SK-N-SH treated with all-trans-retinoic acid at 6 μM for 48 hours (cell line): ENCODE measurements around the gene SYT7.
A peak's percentile ranks its signal among the peaks of the same experiment; 100 is the strongest.

Experiments
- ATAC-seq: fragments of 200-7000 bp; cut with Tn5 transposase; 3 replicates; pipeline ENCODE4 v1.9.1; 2020; ENCODE audit warnings: mild to moderate bottlenecking, moderate library complexity
- ARNTL ChIP-seq: fragments of 450-650 bp; formaldehyde crosslinking; IDR thresholded peaks from 2 replicates; pipeline ENCODE4 v1.5.0; 2020; ENCODE audit warnings: low read depth, mild to moderate bottlenecking, moderate library complexity, borderline replicate concordance
- BACH2 ChIP-seq: fragments of 250-450 bp; sonication (Bioruptor Pico); IDR thresholded peaks from 2 replicates; pipeline ENCODE4 v1.9.0; 2021; ENCODE audit warnings: mild to moderate bottlenecking, borderline replicate concordance
- CSDC2 ChIP-seq: fragments of 250-450 bp; sonication (Bioruptor Pico); IDR thresholded peaks from 2 replicates; pipeline ENCODE4 v1.5.0; 2020; ENCODE audit warnings: mild to moderate bottlenecking, moderate library complexity
- ESRRG ChIP-seq: fragments of 250-450 bp; sonication (Bioruptor Pico); IDR thresholded peaks from 2 replicates; pipeline ENCODE4 v1.6.1; 2021; ENCODE audit warnings: mild to moderate bottlenecking
- GLIS3 ChIP-seq: fragments of 250-450 bp; sonication (Bioruptor Pico); IDR thresholded peaks from 2 replicates; pipeline ENCODE4 v1.5.0; 2020; ENCODE audit warnings: mild to moderate bottlenecking, moderate library complexity
- ISL1 ChIP-seq: fragments of 250-450 bp; sonication (Bioruptor Pico); IDR thresholded peaks from 2 replicates; pipeline ENCODE4 v2.1.2; 2022; ENCODE audit warnings: mild to moderate bottlenecking, moderate library complexity
- PATZ1 ChIP-seq: fragments of 250-450 bp; sonication (Bioruptor Pico); IDR thresholded peaks from 2 replicates; pipeline ENCODE4 v1.8.0; 2020; ENCODE audit warnings: mild to moderate bottlenecking, moderate library complexity, borderline replicate concordance
- PPARA ChIP-seq: fragments of 250-450 bp; sonication (Bioruptor Pico); IDR thresholded peaks from 2 replicates; pipeline ENCODE4 v1.5.0; 2020; ENCODE audit warnings: mild to moderate bottlenecking, borderline replicate concordance
- RARB ChIP-seq: fragments of 250-450 bp; sonication (Bioruptor Pico); IDR thresholded peaks from 2 replicates; pipeline ENCODE4 v1.8.0; 2021; ENCODE audit warnings: mild to moderate bottlenecking, moderate library complexity
- SNAI2 ChIP-seq: fragments of 250-450 bp; sonication (Bioruptor Pico); IDR thresholded peaks from 2 replicates; pipeline ENCODE4 v1.5.0; 2020; ENCODE audit warnings: mild to moderate bottlenecking, moderate library complexity
- TCF4 ChIP-seq: fragments of 250-450 bp; sonication (Bioruptor Pico); IDR thresholded peaks from 2 replicates; pipeline ENCODE4 v1.8.0; 2021; ENCODE audit warnings: mild to moderate bottlenecking, moderate library complexity, borderline replicate concordance
- TOX ChIP-seq: fragments of 250-450 bp; sonication (Bioruptor Pico); IDR thresholded peaks from 2 replicates; pipeline ENCODE4 v1.8.0; 2021; ENCODE audit warnings: mild to moderate bottlenecking, moderate library complexity, borderline replicate concordance
- ZC3H10 ChIP-seq: fragments of 250-450 bp; sonication (Bioruptor Pico); IDR thresholded peaks from 2 replicates; pipeline ENCODE4 v1.5.1; 2021; ENCODE audit warnings: mild to moderate bottlenecking, moderate library complexity
- ZFP3 ChIP-seq: fragments of 250-450 bp; sonication (Bioruptor Pico); IDR thresholded peaks from 2 replicates; pipeline ENCODE4 v1.5.0; 2020; ENCODE audit warnings: mild to moderate bottlenecking, moderate library complexity
- ZNF565 ChIP-seq: fragments of 450-650 bp; formaldehyde crosslinking; conservative IDR thresholded peaks from 2 replicates; pipeline ENCODE4 v1.5.0; 2020; ENCODE audit warnings: low read depth, mild to moderate bottlenecking, moderate library complexity
- TF ChIP-seq, protein P1 (sequence below): fragments of 250-450 bp; sonication (Bioruptor Pico); IDR thresholded peaks from 2 replicates; pipeline ENCODE4 v1.8.0; 2021; ENCODE audit warnings: low read depth, mild to moderate bottlenecking, moderate library complexity, borderline replicate concordance
- TF ChIP-seq, protein P2 (sequence below): fragments of 250-450 bp; sonication (Bioruptor Pico); IDR thresholded peaks from 2 replicates; pipeline ENCODE4 v1.5.0; 2020; ENCODE audit warnings: mild to moderate bottlenecking, moderate library complexity

SYT7 gene

DNA sequence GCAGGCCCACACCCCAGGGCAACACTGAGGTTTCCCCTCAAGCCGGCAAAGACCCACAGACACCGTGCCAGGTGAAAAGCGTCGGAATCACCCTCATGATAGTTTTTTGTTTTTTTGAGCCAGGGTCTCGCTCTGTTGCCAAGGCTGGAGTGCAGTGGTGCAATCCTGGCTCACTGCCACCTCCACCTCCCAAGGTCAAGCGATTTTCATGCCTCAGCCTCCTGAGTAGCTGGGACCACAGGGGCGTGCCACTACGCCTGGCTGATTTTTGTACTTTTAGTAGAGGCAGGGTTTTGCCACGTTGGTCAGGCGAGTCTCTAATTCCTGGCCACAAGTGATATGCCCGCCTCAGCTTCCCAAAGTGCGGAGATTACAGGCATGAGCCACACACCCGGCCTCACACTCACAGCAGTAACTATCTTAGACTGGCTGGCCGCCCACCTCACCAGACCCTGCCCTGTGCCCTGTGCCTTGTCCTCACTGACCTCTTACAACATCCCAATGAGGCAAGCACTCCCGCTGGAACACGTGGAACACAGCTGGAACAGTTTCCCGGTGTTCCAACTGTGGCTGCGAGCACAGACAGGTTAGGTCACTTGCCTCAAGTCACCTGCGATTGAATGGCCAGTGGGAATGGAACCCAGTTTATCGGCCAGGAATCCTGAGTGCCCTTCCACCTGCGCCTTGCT lies 51.2 kb downstream of the SYT7 start:
- ATAC-seq, result no peak

GRCh38 chr11:61528114-61528513 lies 52.8 kb downstream of the SYT7 start:
- no peak for ATAC-seq
- TF ChIP-seq ZNF565 (CRISPR knock-in tag), result no peak
- no peak for TF ChIP-seq PPARA (CRISPR knock-in tag)
- no peak for TF ChIP-seq ZFP3
- TF ChIP-seq RARB (CRISPR knock-in tag), result no peak
- no peak for TF ChIP-seq TCF4 (CRISPR knock-in tag)
- no peak for TF ChIP-seq PATZ1 (CRISPR knock-in tag)
- TF ChIP-seq ISL1 (CRISPR knock-in tag), result no peak
- no peak for TF ChIP-seq BACH2
- no peak for TF ChIP-seq GLIS3 (CRISPR knock-in tag)
- no peak for TF ChIP-seq ESRRG
- TF ChIP-seq, all 23 proteins: peak for 0

More for the DNA sequence above, 51.2 kb downstream of the SYT7 start:
- TF ChIP-seq ARNTL (CRISPR knock-in tag), result no peak
- TF ChIP-seq CSDC2 (CRISPR knock-in tag), result no peak
- no peak for TF ChIP-seq ISL1 (CRISPR knock-in tag)
- no peak for TF ChIP-seq TOX
- TF ChIP-seq TCF4 (CRISPR knock-in tag), result no peak

DNA sequence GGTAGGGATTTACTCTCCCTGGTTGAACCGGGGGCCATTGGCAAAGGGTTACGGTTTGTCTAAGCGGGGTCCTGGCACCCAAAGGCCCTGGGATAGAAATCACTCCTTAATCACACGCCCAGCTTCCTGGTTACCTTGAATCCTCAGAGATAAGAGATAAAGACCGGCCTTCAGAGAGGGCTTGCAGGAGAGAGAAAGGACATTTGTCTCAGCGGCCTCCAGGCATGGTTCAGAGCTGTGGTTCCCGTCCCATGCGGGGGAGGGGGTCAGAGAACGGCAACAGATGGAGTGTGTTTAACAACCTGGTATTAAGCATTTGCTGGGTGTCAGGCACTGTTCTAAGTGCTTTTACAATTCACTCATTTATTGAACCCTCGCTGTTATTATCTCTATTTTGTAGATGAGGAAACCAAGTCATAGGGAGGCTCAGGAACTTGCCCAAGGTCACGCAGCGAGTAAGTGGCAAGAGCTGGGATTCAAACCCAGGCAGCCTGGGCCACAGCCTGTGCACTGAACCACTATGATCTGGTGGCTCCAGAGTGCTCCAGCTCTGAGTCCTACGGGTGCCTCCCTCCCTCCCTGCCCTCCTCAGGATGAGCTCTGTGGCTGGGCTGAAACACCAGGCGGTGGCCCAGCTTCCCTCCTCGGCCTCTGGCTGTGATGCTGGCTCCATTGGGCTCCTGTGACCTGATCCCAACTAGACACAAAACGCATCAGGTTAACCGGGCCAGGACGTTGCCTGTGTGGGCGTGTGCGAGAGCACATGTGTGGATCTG lies 53.7 kb downstream of the SYT7 start:
- TF ChIP-seq ARNTL (CRISPR knock-in tag), result no peak
- TF ChIP-seq PATZ1 (CRISPR knock-in tag), result no peak
- no peak for TF ChIP-seq BACH2
- no peak for TF ChIP-seq TOX
- TF ChIP-seq, protein P1, sequence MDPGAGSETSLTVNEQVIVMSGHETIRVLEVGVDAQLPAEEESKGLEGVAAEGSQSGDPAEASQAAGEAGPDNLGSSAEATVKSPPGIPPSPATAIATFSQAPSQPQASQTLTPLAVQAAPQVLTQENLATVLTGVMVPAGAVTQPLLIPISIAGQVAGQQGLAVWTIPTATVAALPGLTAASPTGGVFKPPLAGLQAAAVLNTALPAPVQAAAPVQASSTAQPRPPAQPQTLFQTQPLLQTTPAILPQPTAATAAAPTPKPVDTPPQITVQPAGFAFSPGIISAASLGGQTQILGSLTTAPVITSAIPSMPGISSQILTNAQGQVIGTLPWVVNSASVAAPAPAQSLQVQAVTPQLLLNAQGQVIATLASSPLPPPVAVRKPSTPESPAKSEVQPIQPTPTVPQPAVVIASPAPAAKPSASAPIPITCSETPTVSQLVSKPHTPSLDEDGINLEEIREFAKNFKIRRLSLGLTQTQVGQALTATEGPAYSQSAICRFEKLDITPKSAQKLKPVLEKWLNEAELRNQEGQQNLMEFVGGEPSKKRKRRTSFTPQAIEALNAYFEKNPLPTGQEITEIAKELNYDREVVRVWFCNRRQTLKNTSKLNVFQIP, result no peak
- TF ChIP-seq GLIS3 (CRISPR knock-in tag), result no peak
- TF ChIP-seq PPARA (CRISPR knock-in tag), result no peak
- no peak for TF ChIP-seq CSDC2 (CRISPR knock-in tag)
- TF ChIP-seq ZC3H10 (CRISPR knock-in tag), result no peak
- no peak for ATAC-seq

DNA sequence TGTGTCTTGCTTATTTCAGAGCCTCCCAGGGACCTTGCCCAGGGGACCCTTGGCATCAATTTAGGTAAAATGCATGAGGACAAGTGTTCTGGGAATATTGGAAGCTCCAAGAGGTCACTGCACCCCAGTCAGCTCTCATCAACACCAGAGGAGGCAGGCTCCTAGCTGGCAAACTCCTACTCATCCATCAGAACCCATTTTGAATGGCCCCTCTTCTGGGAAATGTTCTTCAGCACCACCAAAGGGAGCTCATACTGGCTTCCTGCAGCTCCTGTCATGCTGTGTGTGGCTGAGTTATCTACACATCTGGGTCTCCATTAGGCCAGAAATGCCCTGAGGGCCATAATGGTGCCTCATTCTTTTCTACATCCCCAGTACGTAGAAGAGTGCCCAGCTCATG lies 54.6 kb downstream of the SYT7 start:
- TF ChIP-seq SNAI2 (CRISPR knock-in tag) (no peak), ZFP3 (peak; percentile 97)
- ATAC-seq, result no peak

- ATAC-seq, result no peak
- TF ChIP-seq ZFP3 (no peak), GLIS3 (CRISPR knock-in tag) (no peak)
- TF ChIP-seq, protein P2, sequence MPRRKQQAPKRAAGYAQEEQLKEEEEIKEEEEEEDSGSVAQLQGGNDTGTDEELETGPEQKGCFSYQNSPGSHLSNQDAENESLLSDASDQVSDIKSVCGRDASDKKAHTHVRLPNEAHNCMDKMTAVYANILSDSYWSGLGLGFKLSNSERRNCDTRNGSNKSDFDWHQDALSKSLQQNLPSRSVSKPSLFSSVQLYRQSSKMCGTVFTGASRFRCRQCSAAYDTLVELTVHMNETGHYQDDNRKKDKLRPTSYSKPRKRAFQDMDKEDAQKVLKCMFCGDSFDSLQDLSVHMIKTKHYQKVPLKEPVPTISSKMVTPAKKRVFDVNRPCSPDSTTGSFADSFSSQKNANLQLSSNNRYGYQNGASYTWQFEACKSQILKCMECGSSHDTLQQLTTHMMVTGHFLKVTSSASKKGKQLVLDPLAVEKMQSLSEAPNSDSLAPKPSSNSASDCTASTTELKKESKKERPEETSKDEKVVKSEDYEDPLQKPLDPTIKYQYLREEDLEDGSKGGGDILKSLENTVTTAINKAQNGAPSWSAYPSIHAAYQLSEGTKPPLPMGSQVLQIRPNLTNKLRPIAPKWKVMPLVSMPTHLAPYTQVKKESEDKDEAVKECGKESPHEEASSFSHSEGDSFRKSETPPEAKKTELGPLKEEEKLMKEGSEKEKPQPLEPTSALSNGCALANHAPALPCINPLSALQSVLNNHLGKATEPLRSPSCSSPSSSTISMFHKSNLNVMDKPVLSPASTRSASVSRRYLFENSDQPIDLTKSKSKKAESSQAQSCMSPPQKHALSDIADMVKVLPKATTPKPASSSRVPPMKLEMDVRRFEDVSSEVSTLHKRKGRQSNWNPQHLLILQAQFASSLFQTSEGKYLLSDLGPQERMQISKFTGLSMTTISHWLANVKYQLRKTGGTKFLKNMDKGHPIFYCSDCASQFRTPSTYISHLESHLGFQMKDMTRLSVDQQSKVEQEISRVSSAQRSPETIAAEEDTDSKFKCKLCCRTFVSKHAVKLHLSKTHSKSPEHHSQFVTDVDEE (CRISPR knock-in tag), result no peak
These were observed 55.8 kb downstream of the SYT7 start for GRCh38 chr11:61524963-61525587.
